Gastroesophageal sphincter (tissue), 4 donors: ENCODE results near the gene CHST13. TPM values are rescaled to one million over a fixed set of nuclear protein-coding genes. Genes with fewer than 3 reads are reported as not detected.

Source experiments
- ATAC-seq: fragments of 150-250 bp; one replicate; pipeline ENCODE4 v1.9.1; 2016; ENCODE audit warnings: mild to moderate bottlenecking, moderate library complexity
- H3K27ac ChIP-seq, 4 donors: fragments of 200-600 bp; sonication (generic) in 3 of 4; 1 replicate in 3 of 4; 2 replicates in 1 of 4; pipeline ENCODE4 v1.5.1; 2016 to 2019
- H3K27me3 ChIP-seq: fragments of 200-600 bp; sonication (generic); one replicate; pipeline ENCODE4 v1.5.1; 2019
- H3K36me3 ChIP-seq, 2 donors: fragments of 200-600 bp; sonication (generic); one replicate each; pipeline ENCODE4 v1.5.1; 2019; ENCODE audit warnings: control low read depth in 1 of 2
- H3K4me1 ChIP-seq, 3 donors: fragments of 200-600 bp; sonication (generic); 1 replicate in 2 of 3; 2 replicates in 1 of 3; pipeline ENCODE4 v1.5.1; 2016 to 2019; ENCODE audit warnings: control low read depth in 2 of 3
- H3K4me3 ChIP-seq, 2 donors: fragments of 200-600 bp; sonication (generic); one replicate each; pipeline ENCODE4 v1.5.1; 2019; ENCODE audit warnings: mild to moderate bottlenecking in 1 of 2, moderate library complexity in 1 of 2
- H3K9me3 ChIP-seq, 3 donors: fragments of 200-600 bp; sonication (generic); one replicate each; pipeline ENCODE4 v1.5.1; 2017 to 2019; ENCODE audit warnings: control low read depth in 2 of 3
- EP300 ChIP-seq: sonication (generic); formaldehyde crosslinking; IDR thresholded peaks from one replicate; pipeline ENCODE4 v1.6.1; 2017; ENCODE audit warnings: antibody characterized with exemption, mild to moderate bottlenecking
- POLR2A ChIP-seq, 2 donors: fragments of 450-650 bp; IDR thresholded peaks; one replicate each; pipeline ENCODE4 v1.6.1; 2017; ENCODE audit warnings: antibody characterized with exemption in 2 of 2, mild to moderate bottlenecking in 2 of 2, moderate library complexity in 1 of 2
- POLR2AphosphoS5 ChIP-seq: sonication (generic); formaldehyde crosslinking; IDR thresholded peaks from one replicate; pipeline ENCODE4 v1.6.1; 2017; ENCODE audit warnings: antibody characterized with exemption
- WGBS, 2 donors: methylation state at CpG; one replicate each; pipeline ENCODE4 v1.1.5; 2018; ENCODE audit warnings: low coverage in 1 of 2; 5-methylcytosine and 5-hydroxymethylcytosine counted together
- total RNA-seq, 4 donors: library from RNA; depleted of rRNA; stranded (reverse); fragments of >200 nt; gene quantifications; one replicate each; pipeline ENCODE4 v1.1.0, GENCODE V29; 2016
- TF ChIP-seq, protein P1 (sequence below), 4 experiments: fragments of 200-600 bp in 2 of 4; fragments of 450-650 bp in 2 of 4; sonication (generic) in 1 of 4; IDR thresholded peaks; one replicate each; pipeline ENCODE4 v1.5.1; 2017 to 2019; ENCODE audit warnings: antibody characterized with exemption in 4 of 4, mild to moderate bottlenecking in 2 of 4, moderate library complexity in 2 of 4

Gene CHST13
- total RNA-seq, 4 donors from 2014 or later = 0.52 to 1.4 (median 0.81) TPM; not detected in 1

DNA sequence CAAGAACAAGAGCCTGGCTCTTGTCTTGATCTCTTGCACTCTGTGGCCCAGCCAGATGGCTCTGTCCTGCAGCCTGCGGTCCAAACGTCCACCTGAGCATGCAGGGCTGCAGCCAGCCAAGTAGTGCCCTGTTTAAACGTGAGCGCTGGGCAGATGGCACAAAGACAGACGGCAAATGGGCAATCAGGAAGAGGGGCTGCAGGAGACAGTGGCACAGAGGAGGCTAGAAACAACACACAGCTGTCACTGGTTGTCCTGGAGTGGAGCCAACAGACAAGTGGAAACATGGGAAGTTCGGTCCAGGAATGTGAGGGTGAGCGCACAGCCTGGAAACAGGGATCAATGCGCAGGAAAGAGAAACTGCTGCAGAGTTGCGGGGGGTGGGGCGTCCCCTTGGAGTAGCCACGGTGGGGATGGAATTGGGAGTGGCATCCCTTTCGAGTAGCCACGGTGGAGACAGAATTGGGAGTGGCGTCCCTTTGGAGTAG is 37.6 kb upstream of the CHST13 start:
- 57 to 60% methylated on average over 1 to 9 of the region's 14 CpGs for WGBS, 2 donors
- H3K27ac ChIP-seq = peak overlapping the region in 2 of 4 donors; percentile 10 to 38
- no peak for ATAC-seq
- no peaks in the 10 kb centered on the region for H3K4me1 ChIP-seq
- no peaks in the 10 kb centered on the region for H3K9me3 ChIP-seq
- H3K4me3 ChIP-seq = no peak overlapping the region
- TF ChIP-seq POLR2A (IDR thresholded peaks at IDR 0.05) = no peak
- TF ChIP-seq POLR2AphosphoS5 = no peak
- no peak for TF ChIP-seq EP300
- no peaks in the 10 kb centered on the region for H3K36me3 ChIP-seq
- peaks cover 3% of the 10 kb centered on the region for H3K27me3 ChIP-seq

DNA sequence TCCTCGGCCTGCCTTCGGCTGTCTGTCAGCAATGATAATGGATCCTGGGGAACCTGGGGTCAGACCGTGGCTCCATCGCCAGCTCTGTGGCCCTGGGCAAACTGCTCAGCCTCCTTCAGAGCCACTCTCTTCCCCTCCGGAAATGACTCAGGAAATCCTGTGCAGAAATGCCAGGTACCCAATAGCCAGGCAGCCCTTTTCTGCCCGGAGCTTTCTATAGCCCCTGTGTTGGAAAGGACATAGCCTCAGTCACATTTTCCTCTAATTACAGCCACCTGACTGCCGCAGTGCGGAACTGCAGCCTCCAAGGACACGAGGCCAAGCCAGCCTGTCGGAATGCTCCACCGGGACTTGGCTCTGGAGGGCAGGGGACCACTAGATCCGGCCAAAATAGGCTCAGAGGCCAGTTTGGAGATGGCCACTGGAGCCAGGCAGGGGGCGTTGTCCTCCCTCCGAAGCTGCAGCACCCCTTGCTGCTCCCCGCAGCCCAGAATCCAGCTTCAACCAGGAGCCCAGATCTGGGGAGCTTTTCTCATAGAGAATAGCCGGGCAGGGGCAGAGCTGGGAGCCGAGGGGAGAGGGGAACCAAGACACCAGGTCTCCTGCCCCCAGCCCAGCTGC is 36.7 kb upstream of the CHST13 start:
- ATAC-seq = peak; percentile 66
- WGBS, 2 donors = 59% methylated on average over 6 of the region's 17 CpGs; no CpG with 5 or more reads in 1 of the 2 donors

DNA sequence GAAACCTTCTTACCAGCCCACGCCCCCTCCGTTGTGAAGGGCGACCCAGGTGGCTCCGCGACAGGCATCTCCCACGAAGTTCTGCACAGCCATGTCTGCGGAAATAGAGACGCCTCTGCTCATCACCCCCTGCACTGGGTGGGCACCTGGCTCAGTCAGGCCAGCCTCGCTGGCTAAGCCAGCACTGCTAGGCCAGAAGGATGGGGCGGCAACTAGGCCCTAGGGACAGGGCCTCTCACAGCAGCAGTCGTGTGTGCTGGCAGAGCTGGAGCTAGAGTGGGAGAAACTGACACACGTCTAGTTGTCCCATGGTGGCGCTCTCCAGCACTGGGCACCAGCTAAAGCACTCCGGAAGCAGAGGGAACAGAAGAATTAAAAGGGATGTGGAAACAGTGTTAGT is 35.8 kb upstream of the CHST13 start:
- Histone ChIP-seq H3K27ac (no peak overlapping the region), H3K4me3 (no peak overlapping the region), H3K27me3 (peaks cover 3% of the 10 kb centered on the region), H3K36me3 (no peaks in the 10 kb centered on the region), H3K4me1 (no peaks in the 10 kb centered on the region), H3K9me3 (no peaks in the 10 kb centered on the region)
- no peak for TF ChIP-seq EP300
- TF ChIP-seq, protein P1, sequence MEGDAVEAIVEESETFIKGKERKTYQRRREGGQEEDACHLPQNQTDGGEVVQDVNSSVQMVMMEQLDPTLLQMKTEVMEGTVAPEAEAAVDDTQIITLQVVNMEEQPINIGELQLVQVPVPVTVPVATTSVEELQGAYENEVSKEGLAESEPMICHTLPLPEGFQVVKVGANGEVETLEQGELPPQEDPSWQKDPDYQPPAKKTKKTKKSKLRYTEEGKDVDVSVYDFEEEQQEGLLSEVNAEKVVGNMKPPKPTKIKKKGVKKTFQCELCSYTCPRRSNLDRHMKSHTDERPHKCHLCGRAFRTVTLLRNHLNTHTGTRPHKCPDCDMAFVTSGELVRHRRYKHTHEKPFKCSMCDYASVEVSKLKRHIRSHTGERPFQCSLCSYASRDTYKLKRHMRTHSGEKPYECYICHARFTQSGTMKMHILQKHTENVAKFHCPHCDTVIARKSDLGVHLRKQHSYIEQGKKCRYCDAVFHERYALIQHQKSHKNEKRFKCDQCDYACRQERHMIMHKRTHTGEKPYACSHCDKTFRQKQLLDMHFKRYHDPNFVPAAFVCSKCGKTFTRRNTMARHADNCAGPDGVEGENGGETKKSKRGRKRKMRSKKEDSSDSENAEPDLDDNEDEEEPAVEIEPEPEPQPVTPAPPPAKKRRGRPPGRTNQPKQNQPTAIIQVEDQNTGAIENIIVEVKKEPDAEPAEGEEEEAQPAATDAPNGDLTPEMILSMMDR (IDR thresholded peaks at IDR 0.05) = no peak
- no peak for TF ChIP-seq POLR2AphosphoS5
- TF ChIP-seq POLR2A (IDR thresholded peaks at IDR 0.05) = no peak
- WGBS, 2 donors = 83% methylated on average over 2 of the region's 14 CpGs; no CpG with 5 or more reads in 1 of the 2 donors
- ATAC-seq = no peak

More for the DNA sequence above, 36.7 kb upstream of the CHST13 start:
- no peaks in the 10 kb centered on the region for H3K9me3 ChIP-seq
- H3K4me1 ChIP-seq = no peaks in the 10 kb centered on the region
- peak overlapping the region in 2 of 4 donors; percentile 10 to 38 for H3K27ac ChIP-seq
- H3K27me3 ChIP-seq = peaks cover 3% of the 10 kb centered on the region
- no peak overlapping the region for H3K4me3 ChIP-seq
- TF ChIP-seq EP300 (no peak), POLR2AphosphoS5 (no peak)
- TF ChIP-seq, protein P1 (IDR thresholded peaks at IDR 0.05) = peak in 2 of 4 experiments; percentile 8 to 17
- no peaks in the 10 kb centered on the region for H3K36me3 ChIP-seq

DNA sequence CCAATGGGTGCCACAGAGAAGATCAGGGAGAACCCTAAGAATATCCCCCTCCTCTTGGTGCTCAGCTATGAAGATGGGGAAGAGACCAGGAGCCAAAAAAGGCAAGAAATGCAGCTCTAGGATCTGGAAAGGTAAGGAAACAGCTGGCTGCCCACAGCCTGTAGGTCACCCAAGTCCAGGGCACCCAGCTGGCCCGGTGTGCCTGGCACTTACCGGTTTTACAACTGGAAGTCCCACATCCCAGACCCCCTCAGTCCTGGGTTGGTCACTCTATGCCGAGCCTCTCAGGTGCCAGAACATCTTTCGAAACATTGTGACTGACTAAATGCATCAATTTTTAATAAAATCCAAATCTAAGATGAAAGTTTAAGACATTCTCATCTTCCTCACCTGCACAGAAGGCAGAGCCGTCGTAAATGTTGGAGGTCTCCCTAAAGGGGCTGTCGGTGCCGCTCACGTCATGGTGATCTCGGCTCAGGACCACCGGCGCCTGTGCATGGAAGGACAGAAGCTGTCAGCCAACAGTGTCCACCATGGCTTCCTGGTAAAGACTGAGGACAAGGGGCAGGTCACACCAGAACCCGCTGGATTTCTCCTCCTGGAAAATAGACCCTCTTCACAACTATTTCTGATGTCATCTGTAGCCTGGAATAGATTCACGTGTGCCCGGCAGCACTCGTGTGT is 34.9 kb upstream of the CHST13 start:
- no peak overlapping the region for H3K4me3 ChIP-seq

DNA sequence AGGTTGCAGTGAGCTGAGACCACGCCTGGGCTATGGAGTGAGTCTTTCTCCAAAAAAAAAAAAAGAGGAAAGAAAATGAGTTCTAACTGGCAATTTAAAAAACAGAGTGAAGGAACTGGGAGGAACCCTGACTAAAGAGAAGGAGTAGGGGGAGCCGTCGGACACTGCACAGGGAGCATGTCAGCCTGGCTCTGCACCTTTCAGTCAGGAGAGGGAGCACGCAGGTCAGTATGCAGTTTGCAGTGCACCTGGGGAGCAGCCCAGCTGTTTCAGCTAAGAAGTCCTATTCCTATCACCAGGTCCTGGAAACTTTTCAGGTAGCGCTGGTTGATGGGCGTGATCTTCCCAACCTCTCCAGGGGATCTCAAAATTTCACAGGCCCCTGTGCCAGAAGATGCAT is 33.3 kb upstream of the CHST13 start:
- no peaks in the 10 kb centered on the region for H3K36me3 ChIP-seq
- no peak overlapping the region for H3K4me3 ChIP-seq
- 72 to 80% methylated on average over 1 to 3 of the region's 6 CpGs for WGBS, 2 donors
- H3K27ac ChIP-seq = no peak overlapping the region
- TF ChIP-seq EP300 = no peak
- TF ChIP-seq POLR2A (IDR thresholded peaks at IDR 0.05) = no peak
- TF ChIP-seq, protein P1 (IDR thresholded peaks at IDR 0.05) = no peak
- no peak for TF ChIP-seq POLR2AphosphoS5
- H3K9me3 ChIP-seq = no peaks in the 10 kb centered on the region
- no peaks in the 10 kb centered on the region for H3K4me1 ChIP-seq
- H3K27me3 ChIP-seq = peaks cover 3% of the 10 kb centered on the region
- ATAC-seq = no peak

More for the DNA sequence above, 34.9 kb upstream of the CHST13 start:
- Histone ChIP-seq H3K27ac (no peak overlapping the region), H3K4me1 (no peaks in the 10 kb centered on the region), H3K27me3 (peaks cover 3% of the 10 kb centered on the region), H3K9me3 (no peaks in the 10 kb centered on the region), H3K36me3 (no peaks in the 10 kb centered on the region)
- 69 to 94% methylated on average over 3 to 5 of the region's 16 CpGs for WGBS, 2 donors
- ATAC-seq = no peak
- TF ChIP-seq, protein P1 (IDR thresholded peaks at IDR 0.05) = no peak
- no peak for TF ChIP-seq EP300
- no peak for TF ChIP-seq POLR2AphosphoS5
- no peak for TF ChIP-seq POLR2A (IDR thresholded peaks at IDR 0.05)
